Endothelial cell of umbilical vein (primary cell): ENCODE results near the gene CD164L2. TPM values are rescaled to one million over a fixed set of nuclear protein-coding genes. Genes with fewer than 3 reads are reported as not detected.

ENCODE experiments used
- BruUV-seq: library from RNA; stranded (reverse); fragments of 400-500 nt; replicated peaks from 2 replicates; lab custom pipeline; 2021; lab: Mats Ljungman, UMichigan
- CTCF ChIA-PET: fragments of 300-600, 350-600 bp; sonication (Branson Sonifier 250); formaldehyde crosslinking; loops from one replicate; lab custom pipeline; 2021; ENCODE audit warnings: antibody characterized with exemption, inconsistent platforms; lab: Charles Lee
- POLR2A ChIA-PET: fragments of 300-600, 350-600 bp; sonication (Branson Sonifier 250); formaldehyde crosslinking; loops from one replicate; lab custom pipeline; 2021; ENCODE audit warnings: antibody characterized with exemption, inconsistent platforms; lab: Charles Lee
- DNase-seq: peaks from one replicate; pipeline ENCODE4 v3.0.0-alpha.2; 2011; ENCODE audit warnings: low read depth, low spot score
- FAIRE-seq: peaks from 2 replicates; lab custom pipeline; 2011; peaks lifted over from hg19 to GRCh38; lab: Jason Lieb, UNC
- H2AFZ ChIP-seq: 2 replicates; pipeline ENCODE4 v1.6.0; 2012; ENCODE audit warnings: low read depth, low read length, control low read depth, inconsistent platforms
- H3K27ac ChIP-seq: 2 replicates; pipeline ENCODE4 v1.5.1; 2011; ENCODE audit warnings: low read depth, mild to moderate bottlenecking, control low read depth, low read length, moderate library complexity; ENCODE audit not compliant: insufficient read depth
- H3K27me3 ChIP-seq, 2 experiments: 2 replicates each; pipeline versions ENCODE4 v1.6.0 to v1.6.1; 2011; ENCODE audit warnings: low read length in 2 of 2, mixed read lengths in 1 of 2; ENCODE audit not compliant: control insufficient read depth in 2 of 2, insufficient read depth in 2 of 2
- H3K36me3 ChIP-seq, 2 experiments: 2 replicates in 1 of 2; 3 replicates in 1 of 2; pipeline ENCODE4 v1.5.1; 2011; ENCODE audit warnings: low read length in 2 of 2, mild to moderate bottlenecking in 1 of 2, moderate library complexity in 1 of 2; ENCODE audit not compliant: control insufficient read depth in 2 of 2, insufficient read depth in 2 of 2; ENCODE audit errors: extremely low read depth in 1 of 2
- H3K4me1 ChIP-seq: 3 replicates; pipeline ENCODE4 v1.5.1; 2011; ENCODE audit warnings: mild to moderate bottlenecking, low read length; ENCODE audit not compliant: control insufficient read depth, insufficient read depth; ENCODE audit errors: extremely low read depth
- H3K4me2 ChIP-seq: 2 replicates; pipeline ENCODE4 v1.6.1; 2011; ENCODE audit warnings: low read length, control low read depth, mixed read lengths; ENCODE audit not compliant: insufficient read depth
- H3K4me3 ChIP-seq, 3 experiments: fragments of 200-600 bp in 1 of 3; sonication (generic), shearing (Covaris generic) in 1 of 3; replicated peaks in 1 of 3; 2 replicates each; pipeline ENCODE4 v1.5.1; 2011 to 2016; ENCODE audit warnings: control low read depth in 3 of 3, low read length in 3 of 3, mild to moderate bottlenecking in 2 of 3, inconsistent platforms in 1 of 3, low read depth in 1 of 3, moderate library complexity in 1 of 3; ENCODE audit not compliant: insufficient read depth in 1 of 3
- H3K79me2 ChIP-seq: 2 replicates; pipeline ENCODE4 v1.6.0; 2012; ENCODE audit warnings: low read length, inconsistent platforms; ENCODE audit not compliant: control insufficient read depth, insufficient read depth
- H3K9ac ChIP-seq: replicated peaks from 2 replicates; pipeline ENCODE3; 2011; ENCODE audit warnings: low read length, control low read depth; ENCODE audit not compliant: insufficient read depth; ENCODE audit errors: extremely low read depth
- H3K9me1 ChIP-seq: replicated peaks from 3 replicates; pipeline ENCODE4 v1.6.0; 2011; ENCODE audit warnings: mild to moderate bottlenecking, low read length; ENCODE audit not compliant: control insufficient read depth, insufficient read depth; ENCODE audit errors: extremely low read depth
- H3K9me3 ChIP-seq: replicated peaks from 2 replicates; pipeline ENCODE4 v1.5.1; 2012; ENCODE audit warnings: low read length, inconsistent platforms; ENCODE audit not compliant: control insufficient read depth, insufficient read depth
- H4K20me1 ChIP-seq: replicated peaks from 2 replicates; pipeline ENCODE3; 2011; ENCODE audit warnings: mild to moderate bottlenecking, low read length; ENCODE audit not compliant: control insufficient read depth, insufficient read depth; ENCODE audit errors: extremely low read depth
- CTCF ChIP-seq, 2 donors: IDR thresholded peaks; 1 replicate in 1 of 2; 2 replicates in 1 of 2; pipeline ENCODE4 v1.5.1; 2011; ENCODE audit warnings: low read length in 2 of 2, mild to moderate bottlenecking in 2 of 2, moderate library complexity in 2 of 2, control low read depth in 1 of 2, inconsistent platforms in 1 of 2, low read depth in 1 of 2; ENCODE audit not compliant: insufficient read depth in 1 of 2; ENCODE audit errors: extremely low read depth in 1 of 2
- EZH2 ChIP-seq: IDR thresholded peaks from 2 replicates; pipeline ENCODE4 v1.6.1; 2012; ENCODE audit warnings: borderline replicate concordance, low read depth, mild to moderate bottlenecking, moderate library complexity, low read length, inconsistent platforms; ENCODE audit not compliant: severe bottlenecking
- FOS ChIP-seq: IDR thresholded peaks from 2 replicates; pipeline ENCODE4 v1.6.1; 2011; ENCODE audit warnings: mild to moderate bottlenecking, low read length, moderate library complexity, borderline replicate concordance; ENCODE audit not compliant: insufficient read depth
- GATA2 ChIP-seq: IDR thresholded peaks from 2 replicates; pipeline ENCODE4 v1.7.0; 2011; ENCODE audit warnings: low read depth, mild to moderate bottlenecking, moderate library complexity, mixed read lengths, low read length; ENCODE audit not compliant: insufficient read length, insufficient read depth
- JUN ChIP-seq: IDR thresholded peaks from 2 replicates; pipeline ENCODE4 v1.6.1; 2011; ENCODE audit warnings: borderline replicate concordance, low read depth; ENCODE audit not compliant: insufficient read length, insufficient read depth
- MAX ChIP-seq: IDR thresholded peaks from 2 replicates; pipeline ENCODE4 v1.6.1; 2011; ENCODE audit not compliant: insufficient read depth, insufficient read length
- MYC ChIP-seq: IDR thresholded peaks from one replicate; pipeline ENCODE4 v1.6.1; 2011; ENCODE audit warnings: mild to moderate bottlenecking, low read depth, low read length
- POLR2A ChIP-seq: IDR thresholded peaks from 2 replicates; pipeline ENCODE4 v1.6.1; 2012; ENCODE audit warnings: low read depth, mild to moderate bottlenecking, control low read depth, low read length
- POLR2AphosphoS5 ChIP-seq: IDR thresholded peaks from 2 replicates; pipeline ENCODE4 v1.6.1; 2012; ENCODE audit warnings: low read depth, mild to moderate bottlenecking, control low read depth, low read length, moderate library complexity; ENCODE audit not compliant: insufficient read depth
- dilution Hi-C: fragments of 300-500 bp; cut with MboI; formaldehyde crosslinking; loops from one replicate; pipeline ENCODE4 v1.15.0; 2019; ENCODE audit warnings: low sequenced_read_pairs; ENCODE audit not compliant: extremely low pct_ligation_motif_present
- intact Hi-C: fragments of 100-400 bp; cut with micrococcal nuclease; formaldehyde crosslinking; loops from one replicate; pipeline ENCODE4 v1.10.0; 2022
- polyA plus RNA-seq, 4 experiments: library from polyadenylated mRNA; depleted of rRNA in 3 of 4; stranded (reverse) in 3 of 4; unstranded in 1 of 4; fragments of >200 nt; gene quantifications; 2 replicates each; pipeline versions ENCODE4 v1.2.1 to v1.2.3, GENCODE V29; 2011 to 2012; ENCODE audit warnings: missing spikeins in 1 of 4
- total RNA-seq: library from RNA; stranded (reverse); gene quantifications from 2 replicates; pipeline ENCODE4 v1.2.3, GENCODE V29; 2021

The CD164L2 gene
- total and polyA plus RNA-seq, 2 donors (not counting 3 experiments of a cell fraction or from before 2014, with no cell fraction given) = not detected

GRCh38 chr1:27343639-27344025 lies 39.5 kb downstream of the CD164L2 start:
- intact Hi-C loops = no loop called here
- DNase-seq = no peak
- Histone ChIP-seq H3K9ac (no peak overlapping the region), H2AFZ (no peak overlapping the region), H3K4me3 (no peak overlapping the region), H3K9me1 (no peaks in the 10 kb centered on the region), H3K36me3 (no peaks in the 10 kb centered on the region), H3K4me1 (no peaks in the 10 kb centered on the region), H3K9me3 (no peaks in the 10 kb centered on the region), H3K27ac (no peak overlapping the region), H3K4me2 (no peak overlapping the region), H3K79me2 (no peaks in the 10 kb centered on the region), H3K27me3 (no peaks in the 10 kb centered on the region), H4K20me1 (no peaks in the 10 kb centered on the region)
- ChIA-PET CTCF (interaction anchor here (1.3 kb wide), 1 partner anchor 10 kb away, joined by 5 read pairs; no protein-coding TSS in a partner anchor), POLR2A (no interaction called here)
- FAIRE-seq = no peak
- no TSS peak for BruUV-seq
- TF ChIP-seq FOS (no peak), POLR2AphosphoS5 (no peak), GATA2 (no peak), MAX (no peak), CTCF (IDR thresholded peaks at IDR 0.05; ENCODE audit: extremely low read depth in 1 of 2, insufficient read depth in 1 of 2, low read depth in 1 of 2, low read length in 2 of 2) (no peak), JUN (no peak), EZH2 (no peak), MYC (no peak), POLR2A (no peak)
- dilution Hi-C loops = no loop called here
